ENCODE measurements around the gene ZKSCAN1. TPM values are rescaled to one million over a fixed set of nuclear protein-coding genes. Genes with fewer than 3 reads are reported as not detected.
"Not testable (repeated sequence)": the region's sequence is repeated elsewhere in the genome, so short reads cannot be mapped to it uniquely, and the experiment has no call there.

Gene ZKSCAN1
- total RNA-seq = 10 to 100 TPM; 64.9 to 70.6 TPM

DNA sequence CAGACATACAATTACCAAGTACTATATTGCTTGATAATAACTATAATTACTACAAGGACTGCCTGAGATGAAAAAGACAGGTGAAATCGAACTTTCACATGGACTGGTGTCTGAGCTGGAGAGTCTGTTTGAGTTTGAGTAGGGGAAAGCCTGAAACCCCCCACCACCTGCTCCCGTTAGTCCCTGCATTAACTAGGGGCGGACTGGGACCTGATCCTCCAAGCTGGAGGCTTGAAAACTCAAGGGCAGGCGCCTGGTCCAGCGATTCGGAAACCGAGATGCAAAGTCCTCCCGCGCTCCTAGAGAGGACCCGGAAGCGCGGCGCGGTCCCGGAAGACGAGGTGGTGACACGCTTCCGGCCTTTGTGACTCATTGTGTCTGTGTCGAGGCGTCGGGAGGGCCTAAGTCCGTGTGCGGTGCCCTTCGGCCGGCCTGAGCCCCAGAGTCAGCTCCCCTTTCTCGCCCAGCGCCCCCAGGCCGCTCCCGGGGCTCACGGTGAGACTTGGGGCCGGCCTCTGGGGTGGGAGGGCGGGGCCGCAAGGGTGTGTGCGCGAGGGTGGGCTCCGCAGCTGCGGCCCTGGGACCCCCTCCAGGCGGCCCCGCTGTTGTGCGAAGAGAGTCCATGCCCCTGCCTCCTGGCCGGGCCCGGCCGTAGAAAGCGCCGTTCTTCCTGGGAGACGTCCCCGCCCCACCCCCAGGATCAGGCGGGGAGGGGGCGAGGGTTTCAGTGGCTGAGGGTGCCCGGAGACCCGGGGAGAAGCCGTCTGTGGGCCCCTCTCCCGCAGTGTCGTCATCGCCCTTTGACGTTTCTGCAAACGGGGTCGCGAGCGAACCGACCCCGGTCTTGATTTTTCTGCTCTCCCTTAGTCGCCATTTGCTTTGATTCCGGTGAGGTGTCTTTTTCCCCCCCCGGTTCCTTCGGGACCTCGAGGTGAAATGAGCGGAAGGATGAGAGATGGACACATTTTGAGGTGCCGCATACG is at the start of gene ZKSCAN1:
TSS of gene ZKSCAN1 (plus strand) at position 365 of the 983 bp plus-strand sequence. CDS start 7,911 bp downstream, outside the sequence.
- peaks cover 12% of the 10 kb centered on the region for H3K36me3 Mint-ChIP-seq
- H3K27ac Mint-ChIP-seq = peak within 1 kb of the TSS; percentile 92 to 96
- peak within 1 kb of the TSS; percentile 97 for H3K4me3 Mint-ChIP-seq
- DNase-seq (ENCODE audit: low spot score) (peak; percentile 90), ATAC-seq (peak; percentile 99)
- peaks cover 28 to 33% of the 10 kb centered on the region in 2 donors for H3K4me1 Mint-ChIP-seq (ENCODE audit: low read depth in 2 of 2)
- H3K27me3 Mint-ChIP-seq = peaks cover 5 to 6% of the 10 kb centered on the region in 2 donors
- no peaks in the 10 kb centered on the region for H3K9me3 Mint-ChIP-seq

DNA sequence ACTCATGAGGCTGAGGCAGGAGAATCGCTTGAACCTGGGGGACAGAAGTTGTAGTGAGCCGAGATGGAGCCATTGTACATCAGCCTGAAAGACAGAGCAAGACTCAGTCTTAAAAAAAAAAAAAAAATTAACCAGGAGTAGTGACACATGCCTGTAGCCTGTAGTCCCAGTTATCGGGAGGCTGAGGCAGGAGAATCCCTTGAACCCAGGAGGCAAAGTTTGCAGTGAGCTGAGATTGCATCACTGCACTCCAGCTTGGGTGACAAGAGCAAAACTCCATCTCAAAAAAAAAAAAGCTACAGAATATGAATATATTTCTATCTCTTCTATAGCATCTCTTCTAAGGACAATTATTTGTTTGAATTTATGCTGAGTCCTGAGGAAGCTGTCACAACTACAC is 46.1 kb upstream of the ZKSCAN1 start:
- H3K27ac Mint-ChIP-seq = no peak overlapping the region
- peaks cover 0 to 2% of the 10 kb centered on the region in 2 donors for H3K4me1 Mint-ChIP-seq (ENCODE audit: low read depth in 2 of 2)
- ATAC-seq (no peak), DNase-seq (ENCODE audit: low spot score) (no peak)
- H3K36me3 Mint-ChIP-seq = no peaks in the 10 kb centered on the region
- peaks cover 32 to 35% of the 10 kb centered on the region in 2 donors for H3K27me3 Mint-ChIP-seq
- H3K4me3 Mint-ChIP-seq = no peak overlapping the region
- no peaks in the 10 kb centered on the region for H3K9me3 Mint-ChIP-seq

DNA sequence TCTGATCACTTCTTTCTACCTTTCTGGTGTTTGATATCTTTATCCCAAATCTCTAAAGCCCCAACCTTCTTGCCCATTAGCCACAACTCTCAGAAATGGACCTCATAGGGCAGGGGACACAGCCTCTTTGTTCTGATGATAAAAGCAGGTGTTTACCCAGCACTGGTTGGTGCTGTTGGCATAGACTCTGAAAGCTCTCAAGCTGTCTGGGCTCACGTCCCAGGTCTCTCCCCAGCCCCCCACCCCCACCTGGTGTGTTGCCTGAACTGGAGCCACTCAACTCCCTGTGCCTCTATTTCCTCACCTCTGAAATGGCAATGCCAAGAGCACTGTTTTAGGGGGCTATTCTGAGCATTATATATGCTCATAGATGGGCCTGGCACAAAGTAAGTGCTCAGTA is 45.6 kb upstream of the ZKSCAN1 start:
- not testable (repeated sequence) for H3K27ac Mint-ChIP-seq; H3K36me3 Mint-ChIP-seq; ATAC-seq; H3K4me3 Mint-ChIP-seq; H3K4me1 Mint-ChIP-seq (ENCODE audit: low read depth in 2 of 2); DNase-seq (ENCODE audit: low spot score); H3K9me3 Mint-ChIP-seq
- H3K27me3 Mint-ChIP-seq = peaks cover 27 to 30% of the 10 kb centered on the region in 2 donors

DNA sequence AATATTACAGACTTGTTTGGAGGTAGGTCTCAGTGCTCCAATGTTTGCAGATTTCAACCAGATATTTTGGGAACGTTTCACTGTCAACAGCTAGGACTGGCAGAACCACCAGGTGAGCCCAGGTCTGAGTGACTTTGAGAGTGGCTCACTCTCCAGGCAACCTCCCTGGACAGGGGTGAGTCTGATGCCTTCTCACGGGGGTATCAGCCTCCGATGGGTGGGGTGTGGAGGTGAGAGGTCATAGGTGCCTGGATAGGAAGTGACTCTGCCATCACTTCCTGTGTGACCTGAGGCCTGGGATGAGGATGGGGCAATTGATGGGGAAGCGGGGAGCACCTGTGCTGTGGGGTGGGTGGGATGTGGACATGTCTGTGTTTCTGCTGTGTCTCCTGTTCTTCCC is 44.2 kb upstream of the ZKSCAN1 start:
- no peak for DNase-seq (ENCODE audit: low spot score)
- Mint-ChIP-seq H3K27me3 (peaks cover 18 to 30% of the 10 kb centered on the region in 2 donors), H3K4me3 (no peak overlapping the region), H3K4me1 (ENCODE audit: low read depth in 2 of 2) (peaks cover 0 to 2% of the 10 kb centered on the region in 2 donors), H3K9me3 (no peaks in the 10 kb centered on the region), H3K36me3 (no peaks in the 10 kb centered on the region), H3K27ac (no peak overlapping the region)
- ATAC-seq = no peak

DNA sequence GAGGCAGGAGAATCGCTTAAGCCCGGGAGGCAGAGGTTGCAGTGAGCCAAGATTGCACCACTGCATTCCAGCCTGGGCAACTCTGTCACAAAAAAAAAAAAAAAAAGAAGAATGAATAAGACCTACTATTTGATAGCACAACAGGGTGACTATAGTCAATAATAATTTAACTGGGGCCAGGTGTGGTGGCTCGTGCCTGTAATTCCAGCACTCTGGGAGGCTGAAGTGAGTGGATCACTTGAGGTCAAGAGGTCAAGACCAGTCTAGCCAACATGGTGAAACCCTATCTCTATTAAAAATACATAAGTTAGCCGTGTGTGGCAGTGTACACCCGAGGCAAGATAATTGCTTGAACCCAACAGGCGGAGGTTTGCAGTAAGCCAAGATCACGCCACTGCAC is 41.6 kb upstream of the ZKSCAN1 start:
- H3K27me3 Mint-ChIP-seq = peaks cover 15 to 26% of the 10 kb centered on the region in 2 donors
- H3K4me3 Mint-ChIP-seq; DNase-seq (ENCODE audit: low spot score); ATAC-seq; H3K9me3 Mint-ChIP-seq; H3K36me3 Mint-ChIP-seq; H3K4me1 Mint-ChIP-seq (ENCODE audit: low read depth in 2 of 2): not testable (repeated sequence)
- peak overlapping the region in 1 of 2 donors; percentile 68 for H3K27ac Mint-ChIP-seq

DNA sequence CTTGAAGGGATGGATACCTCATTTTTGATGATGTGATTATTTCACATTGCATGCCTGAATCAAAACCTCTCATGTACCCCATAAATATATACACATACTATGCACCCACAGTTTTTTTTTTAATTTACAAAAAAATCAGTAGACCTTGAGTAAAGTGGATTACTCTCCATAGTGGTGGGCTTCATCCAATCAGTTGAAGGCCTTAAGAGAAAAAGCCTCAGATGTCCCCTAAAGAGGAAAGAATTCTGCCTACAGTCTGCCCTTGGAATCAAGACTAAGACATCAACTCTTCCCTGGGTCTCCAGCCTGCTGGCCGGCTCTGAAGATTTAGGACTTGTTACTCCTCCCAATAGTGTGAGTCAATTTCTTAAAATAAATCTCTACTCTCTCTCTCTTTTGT is 40.7 kb upstream of the ZKSCAN1 start:
- no peak overlapping the region for H3K4me3 Mint-ChIP-seq
- H3K36me3 Mint-ChIP-seq = no peaks in the 10 kb centered on the region

DNA sequence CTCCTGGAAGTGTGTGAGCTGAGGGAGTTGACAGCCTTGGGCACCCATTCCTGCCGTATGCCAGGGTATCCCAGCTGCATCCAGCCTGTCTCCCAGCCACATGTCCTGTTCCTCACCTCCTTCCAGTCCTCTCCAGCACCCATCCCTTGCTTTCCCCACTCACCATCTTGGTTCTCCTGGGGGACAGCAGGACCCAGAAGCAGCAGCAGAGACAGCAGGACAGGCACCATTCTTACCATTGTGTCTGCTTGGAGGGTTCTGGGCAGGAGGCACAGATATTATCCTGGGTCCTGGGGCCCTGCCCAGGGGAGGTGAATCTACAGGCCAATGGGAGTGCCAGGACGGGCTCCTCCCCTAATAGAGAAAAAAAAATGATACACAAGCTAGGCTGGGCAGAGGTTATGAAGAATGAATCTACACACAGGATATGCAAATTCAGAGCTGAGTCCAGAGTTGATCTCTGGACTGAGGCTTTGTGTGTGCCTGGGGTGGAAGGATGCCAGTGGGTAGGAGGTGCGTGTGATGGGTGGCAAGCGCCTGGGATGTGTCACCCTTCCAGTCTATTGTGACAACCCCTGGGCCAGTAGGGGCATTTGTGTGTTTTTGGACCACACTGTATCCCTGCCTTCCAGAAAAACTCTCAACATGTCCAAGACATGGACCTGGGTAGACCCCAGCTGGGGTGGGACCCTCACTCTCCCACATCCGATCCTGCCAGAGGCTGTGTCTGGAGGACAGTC is 39.4 kb upstream of the ZKSCAN1 start, which contains the start of gene AZGP1:
TSS of gene AZGP1 (minus strand) at position 250 of the 740 bp plus-strand sequence. CDS start at position 239, 11 bp downstream.
- Mint-ChIP-seq H3K9me3 (no peaks in the 10 kb centered on the region), H3K27me3 (peaks cover 7 to 29% of the 10 kb centered on the region in 2 donors), H3K36me3 (no peaks in the 10 kb centered on the region), H3K27ac (peak within 1 kb of the TSS in 1 of 2 donors; percentile 8), H3K4me1 (ENCODE audit: low read depth in 2 of 2) (peaks cover 0 to 7% of the 10 kb centered on the region in 2 donors), H3K4me3 (no peak within 1 kb of the TSS)
- DNase-seq (ENCODE audit: low spot score) = no peak
- peak; percentile 37 to 46 for ATAC-seq

More for the DNA sequence above, 40.7 kb upstream of the ZKSCAN1 start:
- H3K27me3 Mint-ChIP-seq = peaks cover 15 to 34% of the 10 kb centered on the region in 2 donors
- DNase-seq (ENCODE audit: low spot score) (no peak), ATAC-seq (no peak)
- H3K9me3 Mint-ChIP-seq = no peaks in the 10 kb centered on the region
- peaks cover 0 to 3% of the 10 kb centered on the region in 2 donors for H3K4me1 Mint-ChIP-seq (ENCODE audit: low read depth in 2 of 2)
- H3K27ac Mint-ChIP-seq = no peak overlapping the region

DNA sequence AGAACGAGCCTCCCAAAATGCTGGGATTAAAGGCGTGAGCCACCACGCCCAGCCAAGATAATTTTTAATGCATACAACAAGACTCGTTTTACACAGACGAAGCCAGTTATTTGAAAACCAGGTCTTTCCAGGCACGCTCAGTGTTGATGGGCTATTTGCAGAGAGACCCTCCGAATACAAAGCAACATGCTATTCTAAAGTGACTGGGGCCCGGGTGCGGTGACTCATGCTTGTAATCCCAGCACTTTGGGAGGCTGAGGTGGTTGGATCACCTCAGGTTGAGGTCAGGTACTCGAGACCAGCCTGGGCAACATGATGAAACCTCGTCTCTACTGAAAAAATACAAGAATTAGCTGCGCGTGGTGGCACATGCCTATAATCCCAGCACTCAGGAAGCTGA is 38.8 kb upstream of the ZKSCAN1 start:
- DNase-seq (ENCODE audit: low spot score) (no peak), ATAC-seq (no peak)
- Mint-ChIP-seq H3K4me3 (no peak overlapping the region), H3K27me3 (peaks cover 7 to 29% of the 10 kb centered on the region in 2 donors), H3K27ac (no peak overlapping the region), H3K36me3 (no peaks in the 10 kb centered on the region), H3K9me3 (no peaks in the 10 kb centered on the region), H3K4me1 (ENCODE audit: low read depth in 2 of 2) (peaks cover 0 to 7% of the 10 kb centered on the region in 2 donors)

DNA sequence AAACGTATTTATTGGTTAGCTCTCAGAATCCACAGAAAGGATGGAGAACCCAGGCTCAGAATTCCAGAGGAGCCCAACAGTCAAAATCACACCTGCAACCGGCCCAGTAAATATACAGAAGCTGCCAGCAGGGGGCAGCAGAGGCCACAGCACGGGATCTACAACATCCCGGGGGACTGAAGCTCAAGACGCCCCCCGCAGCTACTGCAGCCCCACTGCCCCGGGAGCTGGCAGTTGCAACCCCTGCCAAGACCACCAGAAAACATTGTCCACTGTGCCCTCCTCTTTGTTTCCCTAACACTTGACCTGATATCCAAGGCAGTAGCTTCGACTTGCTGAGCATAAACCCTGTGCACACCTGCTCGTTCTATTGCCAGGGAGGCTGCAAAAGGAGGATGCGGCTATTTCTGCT is 35.6 kb upstream of the ZKSCAN1 start:
- peak; percentile 63 to 77 for ATAC-seq
- not testable (repeated sequence) for H3K36me3 Mint-ChIP-seq; H3K27ac Mint-ChIP-seq; H3K4me1 Mint-ChIP-seq (ENCODE audit: low read depth in 2 of 2); H3K4me3 Mint-ChIP-seq; H3K9me3 Mint-ChIP-seq
- peaks cover 7 to 31% of the 10 kb centered on the region in 2 donors for H3K27me3 Mint-ChIP-seq
- peak; percentile 68 for DNase-seq (ENCODE audit: low spot score)

DNA sequence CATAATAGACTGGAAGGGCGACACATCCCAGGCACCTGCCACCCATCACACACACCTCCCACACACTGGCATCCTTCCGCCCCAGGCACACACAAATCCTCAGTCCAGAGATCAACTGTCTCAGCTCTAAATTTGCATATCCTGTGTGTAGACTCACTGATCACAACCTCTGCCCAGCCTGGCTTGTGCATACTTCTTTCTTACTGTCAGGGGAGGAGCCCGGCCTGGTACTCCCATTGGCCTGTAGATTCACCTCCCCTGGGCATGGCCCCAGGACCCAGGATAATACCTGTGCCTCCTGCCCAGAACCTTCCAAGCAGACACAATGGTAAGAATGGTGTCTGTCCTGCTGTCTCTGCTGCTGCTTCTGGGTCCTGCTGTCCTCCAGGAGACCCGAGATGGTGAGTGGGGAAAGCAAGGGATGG is 34.9 kb upstream of the ZKSCAN1 start:
- DNase-seq (ENCODE audit: low spot score); H3K27ac Mint-ChIP-seq; H3K36me3 Mint-ChIP-seq; H3K9me3 Mint-ChIP-seq; H3K4me1 Mint-ChIP-seq (ENCODE audit: low read depth in 2 of 2); H3K4me3 Mint-ChIP-seq: not testable (repeated sequence)
- ATAC-seq = peak; percentile 70 to 86
- peaks cover 7 to 26% of the 10 kb centered on the region in 2 donors for H3K27me3 Mint-ChIP-seq

DNA sequence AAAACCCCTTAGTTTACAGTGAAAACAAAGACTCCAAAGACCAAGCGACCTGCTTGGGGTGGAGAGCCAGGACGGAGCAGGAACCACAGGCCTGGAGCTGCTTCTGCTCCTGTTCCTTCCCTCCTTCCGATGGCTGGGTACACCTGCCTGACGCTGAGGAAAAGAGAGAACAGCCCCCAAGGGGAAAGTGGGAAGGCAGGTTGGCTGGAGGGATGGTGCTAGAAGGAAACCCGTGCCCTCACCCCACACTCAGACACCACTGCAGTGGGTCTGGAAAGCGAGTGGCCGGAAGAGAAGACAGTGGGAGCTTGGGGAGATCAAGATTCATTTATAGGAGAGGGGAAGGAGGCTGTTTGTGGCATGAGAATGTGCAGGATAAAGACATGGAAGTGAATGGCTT is 34.3 kb upstream of the ZKSCAN1 start:
- not testable (repeated sequence) for H3K36me3 Mint-ChIP-seq; ATAC-seq; H3K4me3 Mint-ChIP-seq; H3K9me3 Mint-ChIP-seq; DNase-seq (ENCODE audit: low spot score); H3K27ac Mint-ChIP-seq; H3K4me1 Mint-ChIP-seq (ENCODE audit: low read depth in 2 of 2)
- H3K27me3 Mint-ChIP-seq = peaks cover 7 to 21% of the 10 kb centered on the region in 2 donors

DNA sequence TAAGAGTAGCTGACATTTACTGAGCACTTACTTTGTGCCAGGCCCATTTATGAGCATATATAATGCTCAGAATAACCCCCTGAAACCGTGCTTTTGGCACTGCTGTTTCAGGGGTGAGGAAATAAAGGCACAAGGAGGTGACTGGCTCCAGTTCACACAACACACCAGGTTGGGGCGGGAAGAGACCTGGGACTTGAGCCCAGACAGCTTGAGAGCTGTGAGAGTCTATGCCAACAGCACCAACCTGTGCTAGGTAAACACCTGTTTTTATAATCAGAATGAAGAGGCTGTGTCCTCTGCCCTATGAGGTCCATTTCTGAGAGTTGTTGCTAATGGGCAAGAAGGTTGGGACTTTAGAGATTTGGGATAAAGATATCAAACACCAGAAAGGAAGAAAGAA is 30.8 kb upstream of the ZKSCAN1 start:
- H3K4me3 Mint-ChIP-seq = no peak overlapping the region
- peaks cover 4% of the 10 kb centered on the region for H3K9me3 Mint-ChIP-seq
- peaks cover 0 to 5% of the 10 kb centered on the region in 2 donors for H3K4me1 Mint-ChIP-seq (ENCODE audit: low read depth in 2 of 2)
- ATAC-seq (no peak), DNase-seq (ENCODE audit: low spot score) (no peak)
- peak overlapping the region in 1 of 2 donors; percentile 49 for H3K27ac Mint-ChIP-seq
- H3K27me3 Mint-ChIP-seq = peaks cover 0 to 15% of the 10 kb centered on the region in 2 donors
- no peaks in the 10 kb centered on the region for H3K36me3 Mint-ChIP-seq

DNA sequence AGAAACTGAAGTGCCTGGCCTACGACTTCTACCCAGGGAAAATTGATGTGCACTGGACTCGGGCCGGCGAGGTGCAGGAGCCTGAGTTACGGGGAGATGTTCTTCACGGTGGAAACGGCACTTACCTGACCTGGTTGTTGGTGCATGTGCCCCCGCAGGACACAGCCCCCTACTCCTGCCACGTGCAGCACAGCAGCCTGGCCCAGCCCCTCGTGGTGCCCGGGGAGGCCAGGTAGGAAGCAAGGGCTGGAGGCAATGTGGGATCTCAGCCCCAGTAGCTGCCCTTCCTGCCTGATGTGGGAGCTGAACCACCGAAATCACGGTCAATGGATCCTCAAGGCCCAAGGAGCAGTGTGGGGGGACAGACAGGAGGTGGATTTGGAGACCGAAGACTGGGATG is 28.1 kb upstream of the ZKSCAN1 start:
- peaks cover 0 to 16% of the 10 kb centered on the region in 2 donors for H3K27me3 Mint-ChIP-seq
- DNase-seq (ENCODE audit: low spot score); ATAC-seq; H3K36me3 Mint-ChIP-seq; H3K27ac Mint-ChIP-seq; H3K9me3 Mint-ChIP-seq; H3K4me3 Mint-ChIP-seq; H3K4me1 Mint-ChIP-seq (ENCODE audit: low read depth in 2 of 2): not testable (repeated sequence)

Measured in natural killer cell treated with Interleukin-12 subunit alpha and Interleukin-12 subunit beta and Interleukin-15 and Interleukin-18, amount 100 ng/mL, for 72 hours (primary cell).